Activated CD8-positive, alpha-beta memory T cell treated with anti-CD3 and anti-CD28 coated beads for 48 hours (primary cell): ENCODE results near the gene AMDHD2.
"Not testable (repeated sequence)": the region's sequence is repeated elsewhere in the genome, so short reads cannot be mapped to it uniquely, and the experiment has no call there.

Experiments
- DNase-seq, 3 experiments: peaks; one replicate each; pipeline ENCODE4 v3.0.0-alpha.2; 2020; ENCODE audit warnings: low read depth in 2 of 3, low spot score in 2 of 3

AMDHD2 gene

GRCh38 chr16:2531696-2532493 is 11.7 kb downstream of the AMDHD2 start:
- peak; percentile 86 to 95 (median 91) for DNase-seq

- DNase-seq, result no peak
Measured at GRCh38 chr16:2532494-2533141, 12.4 kb downstream of the AMDHD2 start.

GRCh38 chr16:2533142-2533755 is 13.1 kb downstream of the AMDHD2 start:
- not testable (repeated sequence) for DNase-seq

- no peak for DNase-seq
Measured at GRCh38 chr16:2533912-2534311, 13.7 kb downstream of the AMDHD2 start.

GRCh38 chr16:2534335-2534734 is 14.2 kb downstream of the AMDHD2 start:
- not testable (repeated sequence) for DNase-seq

- DNase-seq, result no peak
Measured at GRCh38 chr16:2535625-2536013, 15.4 kb downstream of the AMDHD2 start.

GRCh38 chr16:2537451-2538379 is 17.5 kb downstream of the AMDHD2 start, which contains the start of gene PDPK1:
TSS of gene PDPK1 (plus strand) at chr16:2538021. CDS start at chr16:2538113, 92 bp downstream.
- peak; percentile 76 to 92 (median 85) for DNase-seq

- not testable (repeated sequence) for DNase-seq
Measured at GRCh38 chr16:2539192-2539844, 19.1 kb downstream of the AMDHD2 start.

GRCh38 chr16:2539845-2540458 is 19.8 kb downstream of the AMDHD2 start:
- DNase-seq, result not testable (repeated sequence)

GRCh38 chr16:2540912-2541311 is 20.7 kb downstream of the AMDHD2 start:
- DNase-seq, result not testable (repeated sequence)

- DNase-seq, result not testable (repeated sequence)
Measured at GRCh38 chr16:2541409-2541808, 21.2 kb downstream of the AMDHD2 start.

- not testable (repeated sequence) for DNase-seq
Measured at GRCh38 chr16:2543771-2544170, 23.6 kb downstream of the AMDHD2 start.

- DNase-seq, result not testable (repeated sequence)
Measured at GRCh38 chr16:2550283-2550878, 30.2 kb downstream of the AMDHD2 start.

GRCh38 chr16:2551420-2551889 is 31.3 kb downstream of the AMDHD2 start:
- DNase-seq, result not testable (repeated sequence)

- not testable (repeated sequence) for DNase-seq
Measured at GRCh38 chr16:2554709-2555425, 34.7 kb downstream of the AMDHD2 start.

GRCh38 chr16:2557150-2557549 is 37.0 kb downstream of the AMDHD2 start:
- DNase-seq, result not testable (repeated sequence)

- DNase-seq, result not testable (repeated sequence)
Measured at GRCh38 chr16:2560131-2560797, 40.1 kb downstream of the AMDHD2 start.

GRCh38 chr16:2560798-2561133 is 40.6 kb downstream of the AMDHD2 start:
- peak in 1 of 3 experiments; percentile 42 for DNase-seq
